GM12878 (cell line): ENCODE results near the gene CD209. TPM values are rescaled to one million over a fixed set of nuclear protein-coding genes. Genes with fewer than 3 reads are reported as not detected.

Source experiments
- ATAC-seq: fragments of 200-7000 bp; cut with Tn5 transposase; 3 replicates; pipeline ENCODE4 v1.9.1; 2020; ENCODE audit warnings: mild to moderate bottlenecking, moderate library complexity
- BruUV-seq: library from RNA; stranded (reverse); fragments of 400-500 nt; replicated peaks from 2 replicates; lab custom pipeline; 2021; lab: Mats Ljungman, UMichigan
- CTCF ChIA-PET: fragments of 300-600 bp; sonication (Branson Sonifier 250); formaldehyde crosslinking; extraction: SDS; loops from one replicate; lab custom pipeline; 2021; ENCODE audit warnings: inconsistent platforms; lab: Yijun Ruan, JAX
- POLR2A ChIA-PET: fragments of 350-600 bp; formaldehyde crosslinking; extraction: SDS; loops from one replicate; lab custom pipeline; 2021; ENCODE audit warnings: inconsistent platforms; lab: Charles Lee
- RAD21 ChIA-PET: fragments of 300-600 bp; sonication (Branson Sonifier 250); formaldehyde crosslinking; loops from one replicate; lab custom pipeline; 2023; ENCODE audit warnings: antibody characterized with exemption; ENCODE audit not compliant: unreplicated experiment; lab: Charles Lee
- SMC1A ChIA-PET: fragments of 300-600 bp; sonication (Branson Sonifier 250); formaldehyde crosslinking; loops from one replicate; lab custom pipeline; 2023; ENCODE audit not compliant: unreplicated experiment, uncharacterized antibody; lab: Charles Lee
- DNase-seq: peaks from one replicate; pipeline ENCODE4 v3.0.0-alpha.2; 2011; ENCODE audit warnings: low read depth, low spot score
- FAIRE-seq: peaks from 3 replicates; lab custom pipeline; 2011; peaks lifted over from hg19 to GRCh38; lab: Jason Lieb, UNC
- H2AFZ ChIP-seq: 2 replicates; pipeline ENCODE4 v1.6.0; 2011; ENCODE audit warnings: low read depth, low read length, control low read depth; ENCODE audit not compliant: control insufficient read depth
- H3K27ac ChIP-seq: 2 replicates; pipeline ENCODE4 v1.5.1; 2011; ENCODE audit warnings: control low read depth; ENCODE audit not compliant: control insufficient read depth, insufficient read depth
- H3K27me3 ChIP-seq, 2 experiments: replicated peaks in 1 of 2; 2 replicates each; pipeline versions ENCODE4 v1.6.0 to v1.6.1; 2011; ENCODE audit warnings: low read length in 1 of 2; ENCODE audit not compliant: control insufficient read depth in 2 of 2, insufficient read depth in 2 of 2
- H3K36me3 ChIP-seq, 2 experiments: 2 replicates each; pipeline ENCODE4 v1.5.1; 2011; ENCODE audit warnings: low read length in 1 of 2; ENCODE audit not compliant: control insufficient read depth in 2 of 2, insufficient read depth in 2 of 2
- H3K4me1 ChIP-seq: 2 replicates; pipeline ENCODE4 v1.6.1; 2011; ENCODE audit warnings: mild to moderate bottlenecking, low read length, moderate library complexity, mixed read lengths; ENCODE audit not compliant: control insufficient read depth, insufficient read depth
- H3K4me2 ChIP-seq: 2 replicates; pipeline ENCODE4 v1.6.0; 2011; ENCODE audit warnings: control low read depth; ENCODE audit not compliant: control insufficient read depth, insufficient read depth
- H3K4me3 ChIP-seq: fragments of 200-600 bp; sonication (generic); 2 replicates; pipeline ENCODE4 v1.5.1; 2016
- H3K79me2 ChIP-seq: 2 replicates; pipeline ENCODE4 v1.6.0; 2011; ENCODE audit warnings: low read length; ENCODE audit not compliant: control insufficient read depth, insufficient read depth
- H3K9ac ChIP-seq: 2 replicates; pipeline ENCODE4 v1.8.0; 2011; ENCODE audit warnings: low read length, control low read depth, mixed read lengths; ENCODE audit not compliant: control insufficient read depth, insufficient read depth
- H3K9me3 ChIP-seq: replicated peaks from 3 replicates; pipeline ENCODE4 v1.5.1; 2011; ENCODE audit warnings: mild to moderate bottlenecking, low read length; ENCODE audit not compliant: control insufficient read depth, insufficient read depth
- H4K20me1 ChIP-seq: 2 replicates; pipeline ENCODE4 v1.6.0; 2011; ENCODE audit not compliant: control insufficient read depth, insufficient read depth
- EED ChIP-seq: sonication (generic); IDR thresholded peaks from 2 replicates; pipeline ENCODE4 v1.6.1; 2016; ENCODE audit warnings: antibody characterized with exemption, low read depth
- MEF2A ChIP-seq: IDR thresholded peaks from 2 replicates; pipeline ENCODE4 v1.6.1; 2011; ENCODE audit warnings: low read depth, mild to moderate bottlenecking, low read length, moderate library complexity; ENCODE audit not compliant: insufficient read depth
- MTA2 ChIP-seq: fragments of 450-650 bp; IDR thresholded peaks from 2 replicates; pipeline ENCODE4 v1.6.1; 2016; ENCODE audit warnings: low read depth, mild to moderate bottlenecking, moderate library complexity
- NFIC ChIP-seq: IDR thresholded peaks from 2 replicates; pipeline ENCODE4 v1.6.1; 2012; ENCODE audit warnings: low read depth, mild to moderate bottlenecking, inconsistent platforms, low read length, moderate library complexity
- NFYA ChIP-seq: IDR thresholded peaks from 2 replicates; pipeline ENCODE4 v1.6.1; 2011; ENCODE audit warnings: low read depth, mild to moderate bottlenecking, low read length, improper control_type of control experiment, borderline replicate concordance
- TCF12 ChIP-seq: IDR thresholded peaks from 2 replicates; pipeline ENCODE4 v1.6.1; 2011; ENCODE audit warnings: low read depth, mild to moderate bottlenecking, low read length
- ZNF384 ChIP-seq: IDR thresholded peaks from 2 replicates; pipeline ENCODE4 v1.6.1; 2012; ENCODE audit warnings: low read depth, mild to moderate bottlenecking, low read length, improper control_type of control experiment, borderline replicate concordance
- WGBS: methylation state at CpG from one replicate; pipeline ENCODE4 v1.1.6; 2016; ENCODE audit warnings: low lambda C conversion rate; ENCODE audit not compliant: insufficient replicate concordance, insufficient coverage; ENCODE audit errors: missing lambda C conversion rate; 5-methylcytosine and 5-hydroxymethylcytosine counted together
- in situ Hi-C: fragments of 300-500 bp; cut with MboI; formaldehyde crosslinking; loops from 9 replicates; pipeline ENCODE4 v1.14.3; 2018; ENCODE audit warnings: mixed read lengths
- intact Hi-C: fragments of 100-400 bp; cut with micrococcal nuclease; formaldehyde crosslinking; loops from one replicate; pipeline ENCODE4 v1.14.2; 2022; ENCODE audit not compliant: unreplicated experiment
- polyA plus RNA-seq, 11 experiments: library from polyadenylated mRNA; depleted of rRNA in 4 of 11; unstranded in 6 of 11; stranded (reverse) in 5 of 11; fragments of >200 nt; fragmentation: Nextera tagmentation in 4 of 11; fragmentation: Illumina TruSeq in 1 of 11; extraction: Ambion mirVana in 4 of 11; extraction: Trizol in 1 of 11; gene quantifications; 1 replicate in 1 of 11; 2 replicates in 10 of 11; pipeline versions ENCODE4 v1.2.1 to v1.2.3, GENCODE V29; 2011 to 2016; ENCODE audit warnings: inconsistent platforms in 2 of 11, missing spikeins in 2 of 11, low read depth in 1 of 11
- total RNA-seq, 4 experiments: library from RNA; depleted of rRNA in 3 of 4; stranded (reverse); fragments of >200 nt in 3 of 4; fragmentation: Illumina TruSeq in 1 of 4; extraction: Trizol in 1 of 4; gene quantifications; 2 replicates each; pipeline versions ENCODE4 v1.2.1 to v1.2.3, GENCODE V29; 2013 to 2021
- TF ChIP-seq, protein P1 (sequence below): fragments of 450-650 bp; IDR thresholded peaks from 2 replicates; pipeline ENCODE4 v1.6.1; 2017; ENCODE audit warnings: antibody characterized with exemption, mild to moderate bottlenecking, moderate library complexity
- TF ChIP-seq, protein P2 (sequence below): fragments of 450-650 bp; IDR thresholded peaks from 2 replicates; pipeline ENCODE4 v1.6.1; 2016; ENCODE audit warnings: mild to moderate bottlenecking, moderate library complexity, borderline replicate concordance
- TF ChIP-seq, protein P3 (sequence below): fragments of 450-650 bp; IDR thresholded peaks from 2 replicates; pipeline ENCODE4 v1.6.1; 2018; ENCODE audit warnings: mild to moderate bottlenecking, low read depth, moderate library complexity; ENCODE audit not compliant: partially characterized antibody
- TF ChIP-seq, protein P4 (sequence below): IDR thresholded peaks from 2 replicates; pipeline ENCODE4 v1.6.1; 2012; ENCODE audit warnings: low read depth, low read length, improper control_type of control experiment

Gene CD209
- total and polyA plus RNA-seq, 10 of the 15 experiments (the other 5 are each of a cell fraction or from before 2014, with no cell fraction given) = 0.04 to 0.21 (median 0.10) TPM; not detected in 3

DNA sequence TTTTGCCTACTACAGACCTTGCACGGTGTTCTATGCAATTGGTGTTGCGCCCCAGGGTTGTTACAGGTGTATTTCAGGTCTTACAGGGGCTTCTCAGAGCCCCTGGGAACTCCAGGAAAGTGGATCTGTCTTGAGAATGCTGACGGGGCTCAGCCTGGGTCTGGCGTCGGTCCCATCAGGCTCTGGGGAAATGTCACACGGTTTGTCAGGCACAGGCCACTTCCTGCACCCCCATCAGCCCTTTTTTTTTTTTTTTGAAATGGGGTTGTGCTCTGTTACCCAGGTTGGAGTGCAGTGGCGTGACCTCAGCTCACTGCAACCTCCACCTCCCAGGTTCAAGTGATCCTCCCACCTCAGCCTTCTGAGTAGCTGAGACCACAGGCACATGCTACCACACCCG is 28.7 kb downstream of the CD209 start:
- ATAC-seq = peak; percentile 50
- no TSS peak for BruUV-seq
- Histone ChIP-seq H3K27me3 (no peaks in the 10 kb centered on the region), H4K20me1 (no peaks in the 10 kb centered on the region), H3K9ac (peak overlapping the region; percentile 43; the same call in 1 of the 2 replicates), H3K4me2 (no peak overlapping the region; the same call in 1 of the 2 replicates), H3K9me3 (peaks cover 8% of the 10 kb centered on the region; the same call in 2 of the 3 replicates), H3K27ac (peak overlapping the region; percentile 76), H3K4me3 (no peak overlapping the region), H2AFZ (peak overlapping the region; percentile 59), H3K36me3 (no peaks in the 10 kb centered on the region), H3K79me2 (no peaks in the 10 kb centered on the region), H3K4me1 (peaks cover 21% of the 10 kb centered on the region)
- 14% methylated on average over 7 of the region's 8 CpGs for WGBS
- FAIRE-seq = no peak
- intact Hi-C loops (loop anchor here (1.0 kb wide), 1 partner anchor 25 kb away; no protein-coding TSS in a partner anchor), in situ Hi-C loops (no loop called here)
- RAD21 ChIA-PET = interaction anchor here (0.8 to 1.3 kb wide), 2 partner anchors 9 to 22 kb away, joined by 3 to 4 read pairs; no protein-coding TSS in a partner anchor
- SMC1A ChIA-PET = interaction anchor here (0.9 kb wide), 1 partner anchor 20 kb away, joined by 4 read pairs; no protein-coding TSS in a partner anchor
- no peak for DNase-seq
- POLR2A ChIA-PET = interaction anchor here (0.6 to 1.0 kb wide), 2 partner anchors 18 to 617 kb away, joined by 3 to 5 read pairs; no protein-coding TSS in a partner anchor
- CTCF ChIA-PET = interaction anchor here (1.7 kb wide), 1 partner anchor 151 kb away, joined by 4 read pairs; no protein-coding TSS in a partner anchor
- TF ChIP-seq MEF2A = no peak
- TF ChIP-seq, protein P1, sequence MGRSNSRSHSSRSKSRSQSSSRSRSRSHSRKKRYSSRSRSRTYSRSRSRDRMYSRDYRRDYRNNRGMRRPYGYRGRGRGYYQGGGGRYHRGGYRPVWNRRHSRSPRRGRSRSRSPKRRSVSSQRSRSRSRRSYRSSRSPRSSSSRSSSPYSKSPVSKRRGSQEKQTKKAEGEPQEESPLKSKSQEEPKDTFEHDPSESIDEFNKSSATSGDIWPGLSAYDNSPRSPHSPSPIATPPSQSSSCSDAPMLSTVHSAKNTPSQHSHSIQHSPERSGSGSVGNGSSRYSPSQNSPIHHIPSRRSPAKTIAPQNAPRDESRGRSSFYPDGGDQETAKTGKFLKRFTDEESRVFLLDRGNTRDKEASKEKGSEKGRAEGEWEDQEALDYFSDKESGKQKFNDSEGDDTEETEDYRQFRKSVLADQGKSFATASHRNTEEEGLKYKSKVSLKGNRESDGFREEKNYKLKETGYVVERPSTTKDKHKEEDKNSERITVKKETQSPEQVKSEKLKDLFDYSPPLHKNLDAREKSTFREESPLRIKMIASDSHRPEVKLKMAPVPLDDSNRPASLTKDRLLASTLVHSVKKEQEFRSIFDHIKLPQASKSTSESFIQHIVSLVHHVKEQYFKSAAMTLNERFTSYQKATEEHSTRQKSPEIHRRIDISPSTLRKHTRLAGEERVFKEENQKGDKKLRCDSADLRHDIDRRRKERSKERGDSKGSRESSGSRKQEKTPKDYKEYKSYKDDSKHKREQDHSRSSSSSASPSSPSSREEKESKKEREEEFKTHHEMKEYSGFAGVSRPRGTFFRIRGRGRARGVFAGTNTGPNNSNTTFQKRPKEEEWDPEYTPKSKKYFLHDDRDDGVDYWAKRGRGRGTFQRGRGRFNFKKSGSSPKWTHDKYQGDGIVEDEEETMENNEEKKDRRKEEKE = no peak
- peak; percentile 31; the same call in 1 of the 2 replicates for TF ChIP-seq ZNF384
- TF ChIP-seq NFYA = no peak
- 0 out of 2 replicates have a peak, but pooled peaks have one; percentile 26 for TF ChIP-seq NFIC
- 0 out of 2 replicates have a peak, but pooled peaks have one; percentile 37 for TF ChIP-seq TCF12
- TF ChIP-seq, protein P2, sequence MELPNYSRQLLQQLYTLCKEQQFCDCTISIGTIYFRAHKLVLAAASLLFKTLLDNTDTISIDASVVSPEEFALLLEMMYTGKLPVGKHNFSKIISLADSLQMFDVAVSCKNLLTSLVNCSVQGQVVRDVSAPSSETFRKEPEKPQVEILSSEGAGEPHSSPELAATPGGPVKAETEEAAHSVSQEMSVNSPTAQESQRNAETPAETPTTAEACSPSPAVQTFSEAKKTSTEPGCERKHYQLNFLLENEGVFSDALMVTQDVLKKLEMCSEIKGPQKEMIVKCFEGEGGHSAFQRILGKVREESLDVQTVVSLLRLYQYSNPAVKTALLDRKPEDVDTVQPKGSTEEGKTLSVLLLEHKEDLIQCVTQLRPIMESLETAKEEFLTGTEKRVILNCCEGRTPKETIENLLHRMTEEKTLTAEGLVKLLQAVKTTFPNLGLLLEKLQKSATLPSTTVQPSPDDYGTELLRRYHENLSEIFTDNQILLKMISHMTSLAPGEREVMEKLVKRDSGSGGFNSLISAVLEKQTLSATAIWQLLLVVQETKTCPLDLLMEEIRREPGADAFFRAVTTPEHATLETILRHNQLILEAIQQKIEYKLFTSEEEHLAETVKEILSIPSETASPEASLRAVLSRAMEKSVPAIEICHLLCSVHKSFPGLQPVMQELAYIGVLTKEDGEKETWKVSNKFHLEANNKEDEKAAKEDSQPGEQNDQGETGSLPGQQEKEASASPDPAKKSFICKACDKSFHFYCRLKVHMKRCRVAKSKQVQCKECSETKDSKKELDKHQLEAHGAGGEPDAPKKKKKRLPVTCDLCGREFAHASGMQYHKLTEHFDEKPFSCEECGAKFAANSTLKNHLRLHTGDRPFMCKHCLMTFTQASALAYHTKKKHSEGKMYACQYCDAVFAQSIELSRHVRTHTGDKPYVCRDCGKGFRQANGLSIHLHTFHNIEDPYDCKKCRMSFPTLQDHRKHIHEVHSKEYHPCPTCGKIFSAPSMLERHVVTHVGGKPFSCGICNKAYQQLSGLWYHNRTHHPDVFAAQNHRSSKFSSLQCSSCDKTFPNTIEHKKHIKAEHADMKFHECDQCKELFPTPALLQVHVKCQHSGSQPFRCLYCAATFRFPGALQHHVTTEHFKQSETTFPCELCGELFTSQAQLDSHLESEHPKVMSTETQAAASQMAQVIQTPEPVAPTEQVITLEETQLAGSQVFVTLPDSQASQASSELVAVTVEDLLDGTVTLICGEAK = no peak
- TF ChIP-seq EED = no peak; the same call in 1 of the 2 replicates
- no peak for TF ChIP-seq MTA2
- TF ChIP-seq, protein P3, sequence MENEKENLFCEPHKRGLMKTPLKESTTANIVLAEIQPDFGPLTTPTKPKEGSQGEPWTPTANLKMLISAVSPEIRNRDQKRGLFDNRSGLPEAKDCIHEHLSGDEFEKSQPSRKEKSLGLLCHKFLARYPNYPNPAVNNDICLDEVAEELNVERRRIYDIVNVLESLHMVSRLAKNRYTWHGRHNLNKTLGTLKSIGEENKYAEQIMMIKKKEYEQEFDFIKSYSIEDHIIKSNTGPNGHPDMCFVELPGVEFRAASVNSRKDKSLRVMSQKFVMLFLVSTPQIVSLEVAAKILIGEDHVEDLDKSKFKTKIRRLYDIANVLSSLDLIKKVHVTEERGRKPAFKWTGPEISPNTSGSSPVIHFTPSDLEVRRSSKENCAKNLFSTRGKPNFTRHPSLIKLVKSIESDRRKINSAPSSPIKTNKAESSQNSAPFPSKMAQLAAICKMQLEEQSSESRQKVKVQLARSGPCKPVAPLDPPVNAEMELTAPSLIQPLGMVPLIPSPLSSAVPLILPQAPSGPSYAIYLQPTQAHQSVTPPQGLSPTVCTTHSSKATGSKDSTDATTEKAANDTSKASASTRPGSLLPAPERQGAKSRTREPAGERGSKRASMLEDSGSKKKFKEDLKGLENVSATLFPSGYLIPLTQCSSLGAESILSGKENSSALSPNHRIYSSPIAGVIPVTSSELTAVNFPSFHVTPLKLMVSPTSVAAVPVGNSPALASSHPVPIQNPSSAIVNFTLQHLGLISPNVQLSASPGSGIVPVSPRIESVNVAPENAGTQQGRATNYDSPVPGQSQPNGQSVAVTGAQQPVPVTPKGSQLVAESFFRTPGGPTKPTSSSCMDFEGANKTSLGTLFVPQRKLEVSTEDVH = no peak
- TF ChIP-seq, protein P4, sequence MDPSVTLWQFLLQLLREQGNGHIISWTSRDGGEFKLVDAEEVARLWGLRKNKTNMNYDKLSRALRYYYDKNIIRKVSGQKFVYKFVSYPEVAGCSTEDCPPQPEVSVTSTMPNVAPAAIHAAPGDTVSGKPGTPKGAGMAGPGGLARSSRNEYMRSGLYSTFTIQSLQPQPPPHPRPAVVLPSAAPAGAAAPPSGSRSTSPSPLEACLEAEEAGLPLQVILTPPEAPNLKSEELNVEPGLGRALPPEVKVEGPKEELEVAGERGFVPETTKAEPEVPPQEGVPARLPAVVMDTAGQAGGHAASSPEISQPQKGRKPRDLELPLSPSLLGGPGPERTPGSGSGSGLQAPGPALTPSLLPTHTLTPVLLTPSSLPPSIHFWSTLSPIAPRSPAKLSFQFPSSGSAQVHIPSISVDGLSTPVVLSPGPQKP = no peak
